MM.1S (cell line): ENCODE measurements around the gene ZNF677.
"Not testable (repeated sequence)": the region's sequence is repeated elsewhere in the genome, so short reads cannot be mapped to it uniquely, and the experiment has no call there.

Experiments
- DNase-seq: peaks from one replicate; pipeline ENCODE4 v3.0.0-alpha.2; 2015
- H2AFZ ChIP-seq: fragments of 300-600 bp; sonication (generic); 2 replicates; pipeline ENCODE4 v1.6.0; 2016; ENCODE audit warnings: antibody characterized with exemption, low read length
- H3F3A ChIP-seq: fragments of 300-600 bp; sonication (generic); 2 replicates; pipeline ENCODE4 v1.6.1; 2016; ENCODE audit warnings: mild to moderate bottlenecking, antibody characterized with exemption, low read length, moderate library complexity, mixed read lengths; ENCODE audit not compliant: insufficient read depth
- H3K27ac ChIP-seq: fragments of 300-600 bp; sonication (generic); 2 replicates; pipeline ENCODE4 v1.5.1; 2016; ENCODE audit warnings: mild to moderate bottlenecking, low read length
- H3K27me3 ChIP-seq: fragments of 300-600 bp; sonication (generic); replicated peaks from 2 replicates; pipeline ENCODE4 v1.6.0; 2016; ENCODE audit warnings: low read length; ENCODE audit not compliant: insufficient read depth
- H3K36me3 ChIP-seq: fragments of 300-600 bp; sonication (generic); replicated peaks from 2 replicates; pipeline ENCODE4 v1.6.1; 2016; ENCODE audit warnings: mild to moderate bottlenecking, low read length, mixed read lengths; ENCODE audit not compliant: insufficient read depth
- H3K4me1 ChIP-seq: fragments of 300-600 bp; sonication (generic); 2 replicates; pipeline ENCODE4 v1.6.1; 2016; ENCODE audit warnings: low read length, mixed read lengths
- H3K4me2 ChIP-seq: fragments of 300-600 bp; sonication (generic); 2 replicates; pipeline ENCODE4 v1.6.0; 2016; ENCODE audit warnings: low read depth, low read length
- H3K4me3 ChIP-seq: fragments of 300-600 bp; sonication (generic); 2 replicates; pipeline ENCODE4 v1.5.1; 2016; ENCODE audit warnings: low read length, mixed read lengths
- H3K79me2 ChIP-seq: fragments of 300-600 bp; sonication (generic); 2 replicates; pipeline ENCODE4 v1.6.1; 2016; ENCODE audit warnings: mixed run types, low read length, mixed read lengths
- H3K9ac ChIP-seq: fragments of 300-600 bp; sonication (generic); 2 replicates; pipeline ENCODE4 v1.6.1; 2016; ENCODE audit warnings: low read length, mixed read lengths
- H3K9me2 ChIP-seq: fragments of 300-600 bp; sonication (generic); replicated peaks from 2 replicates; pipeline ENCODE4 v1.6.1; 2016; ENCODE audit warnings: mild to moderate bottlenecking, low read length, mixed read lengths; ENCODE audit not compliant: insufficient read depth
- H3K9me3 ChIP-seq: fragments of 300-600 bp; sonication (generic); replicated peaks from 2 replicates; pipeline ENCODE4 v1.6.1; 2016; ENCODE audit warnings: mild to moderate bottlenecking, low read length, mixed read lengths; ENCODE audit not compliant: insufficient read depth
- H4K20me1 ChIP-seq: fragments of 300-600 bp; sonication (generic); 2 replicates; pipeline ENCODE4 v1.6.1; 2016; ENCODE audit warnings: mild to moderate bottlenecking, low read length, moderate library complexity, mixed read lengths; ENCODE audit not compliant: insufficient read depth
- EZH2 ChIP-seq: fragments of 300-600 bp; sonication (generic); optimal IDR thresholded peaks from 2 replicates; pipeline ENCODE3; 2017; ENCODE audit warnings: low read depth, mild to moderate bottlenecking, antibody characterized with exemption, low read length, mixed read lengths
- EZH2phosphoT487 ChIP-seq: fragments of 300-600 bp; sonication (generic); IDR thresholded peaks from 2 replicates; pipeline ENCODE4 v1.6.1; 2018; ENCODE audit warnings: antibody characterized with exemption, low read length
- TF ChIP-seq, protein P1 (sequence below): fragments of 300-600 bp; sonication (generic); IDR thresholded peaks from 2 replicates; pipeline ENCODE4 v1.5.1; 2016; ENCODE audit warnings: antibody characterized with exemption, low read length, mixed read lengths

The ZNF677 gene

DNA sequence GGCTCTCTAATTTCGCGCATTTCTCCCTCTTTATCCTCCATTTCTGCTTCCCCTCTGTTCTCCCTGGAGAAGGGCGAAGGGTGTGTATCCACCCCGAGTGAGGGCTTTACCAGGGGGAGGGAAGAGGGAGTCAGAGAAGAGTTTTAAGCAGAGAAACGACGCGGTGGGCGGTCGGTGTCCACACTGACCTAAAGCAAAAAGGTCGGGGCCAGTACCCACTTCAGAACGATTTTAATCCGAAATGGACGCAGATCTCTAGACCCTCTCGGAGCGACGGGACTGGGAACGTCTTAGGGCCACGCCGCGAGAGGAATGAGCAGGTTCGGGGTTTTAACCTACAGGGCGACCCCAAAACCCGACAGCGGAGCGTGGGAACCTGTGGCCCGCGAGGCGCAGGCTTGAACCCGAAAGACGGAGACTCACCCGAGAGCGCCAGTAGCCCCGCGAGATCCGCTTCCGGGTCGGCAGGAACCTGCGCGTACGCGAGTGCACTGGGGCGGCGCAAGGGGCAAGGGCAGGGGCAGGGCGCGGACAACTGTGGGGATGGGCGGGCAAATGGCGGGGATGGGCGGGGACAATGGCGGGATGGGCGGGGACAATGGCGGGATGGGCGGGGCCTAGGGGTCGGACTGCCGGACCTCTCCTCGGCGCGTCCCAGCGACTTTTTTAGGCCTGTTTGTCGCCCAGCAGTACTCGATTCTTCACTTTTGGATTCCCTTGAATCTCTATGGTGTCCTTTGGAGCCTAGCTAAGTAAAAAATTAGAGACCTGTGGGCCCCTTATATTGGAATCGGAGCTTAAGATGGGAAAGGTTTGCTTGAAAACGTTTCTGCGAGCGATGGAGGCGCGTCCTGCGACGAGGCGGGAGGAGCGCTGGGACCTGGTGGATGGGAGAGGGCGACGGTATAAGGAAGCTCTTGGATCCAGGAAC, at the start of gene ZNF677:
TSS of gene ZNF677 (minus strand) at position 463 of the 931 bp plus-strand sequence. CDS start 3,323 bp downstream, outside the sequence.
- Histone ChIP-seq H3K36me3 (no peaks in the 10 kb centered on the region), H3K9me3 (no peaks in the 10 kb centered on the region), H3K27me3 (no peaks in the 10 kb centered on the region), H3K4me3 (no peak within 1 kb of the TSS), H3K79me2 (no peaks in the 10 kb centered on the region), H3K4me2 (no peak within 1 kb of the TSS), H4K20me1 (no peaks in the 10 kb centered on the region), H3K27ac (no peak within 1 kb of the TSS), H3K9me2 (no peaks in the 10 kb centered on the region), H3K4me1 (no peaks in the 10 kb centered on the region), H3F3A (no peaks in the 10 kb centered on the region), H3K9ac (no peak within 1 kb of the TSS), H2AFZ (no peak within 1 kb of the TSS)
- no peak for DNase-seq
- no peak for TF ChIP-seq EZH2phosphoT487
- TF ChIP-seq, protein P1, sequence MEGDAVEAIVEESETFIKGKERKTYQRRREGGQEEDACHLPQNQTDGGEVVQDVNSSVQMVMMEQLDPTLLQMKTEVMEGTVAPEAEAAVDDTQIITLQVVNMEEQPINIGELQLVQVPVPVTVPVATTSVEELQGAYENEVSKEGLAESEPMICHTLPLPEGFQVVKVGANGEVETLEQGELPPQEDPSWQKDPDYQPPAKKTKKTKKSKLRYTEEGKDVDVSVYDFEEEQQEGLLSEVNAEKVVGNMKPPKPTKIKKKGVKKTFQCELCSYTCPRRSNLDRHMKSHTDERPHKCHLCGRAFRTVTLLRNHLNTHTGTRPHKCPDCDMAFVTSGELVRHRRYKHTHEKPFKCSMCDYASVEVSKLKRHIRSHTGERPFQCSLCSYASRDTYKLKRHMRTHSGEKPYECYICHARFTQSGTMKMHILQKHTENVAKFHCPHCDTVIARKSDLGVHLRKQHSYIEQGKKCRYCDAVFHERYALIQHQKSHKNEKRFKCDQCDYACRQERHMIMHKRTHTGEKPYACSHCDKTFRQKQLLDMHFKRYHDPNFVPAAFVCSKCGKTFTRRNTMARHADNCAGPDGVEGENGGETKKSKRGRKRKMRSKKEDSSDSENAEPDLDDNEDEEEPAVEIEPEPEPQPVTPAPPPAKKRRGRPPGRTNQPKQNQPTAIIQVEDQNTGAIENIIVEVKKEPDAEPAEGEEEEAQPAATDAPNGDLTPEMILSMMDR, result no peak
- TF ChIP-seq EZH2, result no peak

DNA sequence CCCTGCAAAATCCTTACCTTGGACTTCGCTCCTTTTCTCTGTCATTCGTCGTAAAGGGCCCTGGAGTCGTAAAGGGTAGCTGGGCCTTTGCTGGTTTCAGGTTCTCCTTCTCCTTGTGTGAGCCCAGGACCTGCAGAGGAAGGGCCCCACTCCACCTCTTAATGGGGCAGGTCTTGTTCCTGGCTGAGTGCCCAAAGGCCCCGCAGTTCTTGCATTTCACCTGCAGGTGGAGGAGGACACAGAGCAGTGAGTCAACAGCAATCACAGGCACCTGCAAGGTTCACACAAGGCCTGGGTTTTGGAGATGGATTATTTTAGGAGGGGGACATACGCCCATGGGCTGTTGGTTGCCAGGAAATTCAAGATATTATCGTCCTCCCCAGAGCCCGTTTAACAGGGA, 46.7 kb upstream of the ZNF677 start:
- H2AFZ ChIP-seq, H3K4me1 ChIP-seq, H3K27ac ChIP-seq, H3F3A ChIP-seq, H3K9ac ChIP-seq, H3K4me3 ChIP-seq, H3K9me2 ChIP-seq, H3K79me2 ChIP-seq, DNase-seq, H3K36me3 ChIP-seq, H3K9me3 ChIP-seq, H3K27me3 ChIP-seq, H3K4me2 ChIP-seq, H4K20me1 ChIP-seq: not testable (repeated sequence)

- Histone ChIP-seq H2AFZ (no peak overlapping the region), H3K9me3 (no peaks in the 10 kb centered on the region), H3K79me2 (no peaks in the 10 kb centered on the region), H3F3A (no peaks in the 10 kb centered on the region), H3K9ac (no peak overlapping the region), H3K4me3 (no peak overlapping the region), H3K27ac (no peak overlapping the region), H4K20me1 (no peaks in the 10 kb centered on the region), H3K4me1 (no peaks in the 10 kb centered on the region), H3K4me2 (no peak overlapping the region), H3K9me2 (no peaks in the 10 kb centered on the region), H3K36me3 (no peaks in the 10 kb centered on the region), H3K27me3 (no peaks in the 10 kb centered on the region)
- no peak for DNase-seq
- TF ChIP-seq EZH2phosphoT487 (no peak), EZH2 (no peak)
- TF ChIP-seq, protein P1, result no peak
Measured at GRCh38 chr19:53294786-53295441, 40.2 kb upstream of the ZNF677 start.
